Trophoblast cell (in vitro differentiated cells and primary cell): Measurements from ENCODE around the gene TINAGL1.

Source experiments
- DNase-seq, 2 donors: peaks; one replicate each; pipeline ENCODE4 v3.0.0-alpha.2; 2016
- H2AFZ ChIP-seq: 2 replicates; pipeline ENCODE4 v1.6.1; 2013; ENCODE audit warnings: low read length, moderate library complexity, mild to moderate bottlenecking; ENCODE audit not compliant: insufficient read depth, poor library complexity
- H2AK5ac ChIP-seq: 2 replicates; pipeline ENCODE4 v1.6.1; 2013; ENCODE audit warnings: mild to moderate bottlenecking, low read length
- H2BK120ac ChIP-seq: 2 replicates; pipeline ENCODE4 v1.6.1; 2013; ENCODE audit warnings: low read length, mild to moderate bottlenecking, moderate library complexity; ENCODE audit not compliant: insufficient read depth, poor library complexity
- H2BK12ac ChIP-seq: 2 replicates; pipeline ENCODE4 v1.6.1; 2013; ENCODE audit warnings: mild to moderate bottlenecking, low read length, moderate library complexity
- H2BK5ac ChIP-seq: 2 replicates; pipeline ENCODE4 v1.6.1; 2013; ENCODE audit warnings: low read length, low read depth, moderate library complexity, mild to moderate bottlenecking; ENCODE audit not compliant: poor library complexity
- H3K14ac ChIP-seq: 2 replicates; pipeline ENCODE4 v1.6.1; 2013; ENCODE audit warnings: mild to moderate bottlenecking, low read length
- H3K18ac ChIP-seq: 2 replicates; pipeline ENCODE4 v1.6.1; 2013; ENCODE audit warnings: mild to moderate bottlenecking, low read length
- H3K23ac ChIP-seq: 2 replicates; pipeline ENCODE4 v1.6.1; 2013; ENCODE audit warnings: low read length
- H3K27ac ChIP-seq: 2 replicates; pipeline ENCODE4 v1.5.1; 2013; ENCODE audit warnings: low read depth, mild to moderate bottlenecking, inconsistent platforms, low read length, moderate library complexity
- H3K27me3 ChIP-seq: 2 replicates; pipeline ENCODE4 v1.6.1; 2013; ENCODE audit warnings: inconsistent platforms, mild to moderate bottlenecking, low read length, moderate library complexity; ENCODE audit not compliant: insufficient read depth
- H3K36me3 ChIP-seq, 2 experiments: 1 replicate in 1 of 2; 2 replicates in 1 of 2; pipeline ENCODE4 v1.6.1; 2013; ENCODE audit warnings: low read length in 2 of 2, mild to moderate bottlenecking in 2 of 2, moderate library complexity in 1 of 2; ENCODE audit not compliant: insufficient read depth in 2 of 2, control insufficient read depth in 1 of 2
- H3K4ac ChIP-seq: 2 replicates; pipeline ENCODE4 v1.6.1; 2013; ENCODE audit warnings: low read depth, mild to moderate bottlenecking, low read length, moderate library complexity
- H3K4me1 ChIP-seq, 2 experiments: 1 replicate in 1 of 2; 2 replicates in 1 of 2; pipeline ENCODE4 v1.6.1; 2013; ENCODE audit warnings: low read length in 2 of 2, mild to moderate bottlenecking in 2 of 2, moderate library complexity in 1 of 2; ENCODE audit not compliant: insufficient read depth in 2 of 2, control insufficient read depth in 1 of 2
- H3K4me2 ChIP-seq: 2 replicates; pipeline ENCODE4 v1.6.1; 2013; ENCODE audit warnings: inconsistent platforms, mild to moderate bottlenecking, low read length, moderate library complexity
- H3K4me3 ChIP-seq: 2 replicates; pipeline ENCODE4 v1.5.1; 2013; ENCODE audit warnings: mild to moderate bottlenecking, low read depth, low read length, inconsistent platforms
- H3K79me1 ChIP-seq: one replicate; pipeline ENCODE4 v1.6.1; 2013; ENCODE audit warnings: low read length
- H3K79me2 ChIP-seq: 2 replicates; pipeline ENCODE4 v1.6.1; 2013; ENCODE audit warnings: low read length, mild to moderate bottlenecking; ENCODE audit not compliant: control insufficient read depth, insufficient read depth, poor library complexity
- H3K9ac ChIP-seq: 2 replicates; pipeline ENCODE4 v1.6.1; 2013; ENCODE audit warnings: mild to moderate bottlenecking, low read length
- H3K9me3 ChIP-seq: 2 replicates; pipeline ENCODE4 v1.6.1; 2013; ENCODE audit warnings: low read depth, mild to moderate bottlenecking, control low read depth, inconsistent platforms, low read length; ENCODE audit not compliant: insufficient read depth
- H4K12ac ChIP-seq: 2 replicates; pipeline ENCODE4 v1.6.1; 2013; ENCODE audit warnings: low read depth, mild to moderate bottlenecking, low read length, moderate library complexity
- H4K8ac ChIP-seq: 2 replicates; pipeline ENCODE4 v1.6.1; 2013; ENCODE audit warnings: low read depth, mild to moderate bottlenecking, low read length, moderate library complexity
- H4K91ac ChIP-seq: one replicate; pipeline ENCODE4 v1.6.1; 2013; ENCODE audit warnings: low read depth, mild to moderate bottlenecking, low read length, moderate library complexity
- WGBS: extraction: QIAGEN DNeasy Blood & Tissue Kit; methylation state at CpG from one replicate; pipeline ENCODE4 v1.1.7; 2013; ENCODE audit warnings: missing lambda C conversion rate; ENCODE audit not compliant: insufficient read length, insufficient coverage; ENCODE audit errors: extremely low coverage; 5-methylcytosine and 5-hydroxymethylcytosine counted together

The TINAGL1 gene

GRCh38 chr1:31562707-31563360 lies 13.5 kb upstream of the TINAGL1 start:
- H2BK5ac ChIP-seq = peak overlapping the region; percentile 98
- H3K4me2 ChIP-seq = peak overlapping the region; percentile 39
- peak overlapping the region; percentile 53 for H3K14ac ChIP-seq
- H3K18ac ChIP-seq = no peak overlapping the region
- no peak overlapping the region for H2BK12ac ChIP-seq
- H3K23ac ChIP-seq = no peak overlapping the region
- H3K9ac ChIP-seq = no peak overlapping the region
- no peak overlapping the region for H2AK5ac ChIP-seq
- H3K79me1 ChIP-seq = peaks cover 22% of the 10 kb centered on the region
- no peak overlapping the region for H3K4ac ChIP-seq
- no peak overlapping the region for H2AFZ ChIP-seq
- no peak overlapping the region for H3K4me3 ChIP-seq
- H3K36me3 ChIP-seq = peaks cover 0 to 3% of the 10 kb centered on the region in 2 experiments
- H3K4me1 ChIP-seq = peaks cover 15 to 20% of the 10 kb centered on the region in 2 experiments
- peak overlapping the region; percentile 98 for H2BK120ac ChIP-seq
- peaks cover 3% of the 10 kb centered on the region for H3K9me3 ChIP-seq
- H3K27me3 ChIP-seq = no peaks in the 10 kb centered on the region
- peak overlapping the region; percentile 98 for H4K91ac ChIP-seq
- peaks cover 4% of the 10 kb centered on the region for H3K79me2 ChIP-seq
- H3K27ac ChIP-seq = peak overlapping the region; percentile 96
- H4K8ac ChIP-seq = no peak overlapping the region
- DNase-seq = peak; percentile 93 to 94
- no CpG with 5 or more reads among the region's 3 CpGs for WGBS
- no peak overlapping the region for H4K12ac ChIP-seq

DNA sequence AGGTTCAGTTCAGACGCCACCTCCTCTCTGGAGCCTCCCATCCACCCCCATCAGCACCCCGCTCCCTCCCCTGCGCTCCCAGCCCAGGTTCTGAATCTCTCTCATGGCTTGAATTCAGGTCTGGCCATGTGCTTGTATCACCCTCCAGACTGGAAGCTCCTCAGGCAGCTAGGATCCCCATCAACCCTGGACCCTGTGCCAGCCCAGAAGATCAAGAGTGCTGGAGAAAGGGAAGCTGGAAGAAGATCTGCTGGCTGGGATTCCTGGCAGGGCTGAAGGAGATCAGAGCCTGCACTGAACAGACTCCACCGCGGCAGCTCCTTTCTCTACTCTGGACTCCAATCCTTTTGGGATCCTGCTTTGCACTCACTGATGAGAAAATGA lies 11.7 kb upstream of the TINAGL1 start:
- WGBS = no CpG with 5 or more reads among the region's 5 CpGs
- peak overlapping the region; percentile 33 for H3K14ac ChIP-seq

GRCh38 chr1:31567956-31568570 lies 8.3 kb upstream of the TINAGL1 start:
- H3K23ac ChIP-seq = no peak overlapping the region
- H3K27ac ChIP-seq = no peak overlapping the region
- H3K27me3 ChIP-seq = no peaks in the 10 kb centered on the region
- H3K18ac ChIP-seq = no peak overlapping the region
- H2BK5ac ChIP-seq = peak overlapping the region; percentile 32
- no peaks in the 10 kb centered on the region for H3K9me3 ChIP-seq
- peak overlapping the region; percentile 11 for H3K14ac ChIP-seq
- H3K4me1 ChIP-seq = peaks cover 42 to 51% of the 10 kb centered on the region in 2 experiments
- no peak overlapping the region for H3K9ac ChIP-seq
- no peak overlapping the region for H4K8ac ChIP-seq
- peak overlapping the region; percentile 35 for H2BK120ac ChIP-seq
- H3K79me1 ChIP-seq = peaks cover 49% of the 10 kb centered on the region
- H4K91ac ChIP-seq = peak overlapping the region; percentile 75
- no peak overlapping the region for H2AFZ ChIP-seq
- peak overlapping the region; percentile 96 for H2BK12ac ChIP-seq
- H2AK5ac ChIP-seq = peak overlapping the region; percentile 47
- no peak overlapping the region for H3K4me2 ChIP-seq
- H3K36me3 ChIP-seq = no peaks in the 10 kb centered on the region
- WGBS = no CpG with 5 or more reads among the region's 10 CpGs
- H4K12ac ChIP-seq = no peak overlapping the region
- peaks cover 13% of the 10 kb centered on the region for H3K79me2 ChIP-seq
- peak; percentile 65 to 83 for DNase-seq
- H3K4ac ChIP-seq = peak overlapping the region; percentile 40
- no peak overlapping the region for H3K4me3 ChIP-seq

More for the DNA sequence above, 11.7 kb upstream of the TINAGL1 start:
- no peak overlapping the region for H3K4me2 ChIP-seq
- no peak overlapping the region for H3K4me3 ChIP-seq
- H3K4ac ChIP-seq = peak overlapping the region; percentile 78
- peaks cover 34% of the 10 kb centered on the region for H3K79me1 ChIP-seq
- peak overlapping the region; percentile 99 for H2BK12ac ChIP-seq
- H3K27ac ChIP-seq = peak overlapping the region; percentile 44
- peaks cover 3% of the 10 kb centered on the region for H3K9me3 ChIP-seq
- no peaks in the 10 kb centered on the region for H3K27me3 ChIP-seq
- DNase-seq = no peak
- H4K91ac ChIP-seq = peak overlapping the region; percentile 98
- peaks cover 25 to 34% of the 10 kb centered on the region in 2 experiments for H3K4me1 ChIP-seq
- H2AFZ ChIP-seq = peak overlapping the region; percentile 43
- peak overlapping the region; percentile 83 for H4K8ac ChIP-seq
- no peaks in the 10 kb centered on the region for H3K36me3 ChIP-seq
- peak overlapping the region; percentile 70 for H2BK120ac ChIP-seq
- H2AK5ac ChIP-seq = peak overlapping the region; percentile 61
- H3K23ac ChIP-seq = no peak overlapping the region
- peak overlapping the region; percentile 39 for H2BK5ac ChIP-seq
- H4K12ac ChIP-seq = peak overlapping the region; percentile 0
- H3K18ac ChIP-seq = peak overlapping the region; percentile 13
- H3K9ac ChIP-seq = no peak overlapping the region
- H3K79me2 ChIP-seq = peaks cover 4% of the 10 kb centered on the region

GRCh38 chr1:31568895-31569595 lies 7.3 kb upstream of the TINAGL1 start:
- H2AFZ ChIP-seq = peak overlapping the region; percentile 11
- peak overlapping the region; percentile 76 for H3K14ac ChIP-seq
- H3K9me3 ChIP-seq = no peaks in the 10 kb centered on the region
- no peak overlapping the region for H4K12ac ChIP-seq
- H2BK12ac ChIP-seq = peak overlapping the region; percentile 96
- H2BK5ac ChIP-seq = no peak overlapping the region
- no peaks in the 10 kb centered on the region for H3K36me3 ChIP-seq
- peak overlapping the region; percentile 75 for H4K91ac ChIP-seq
- H3K79me2 ChIP-seq = peaks cover 15% of the 10 kb centered on the region
- peak overlapping the region; percentile 76 for H3K18ac ChIP-seq
- H3K4ac ChIP-seq = peak overlapping the region; percentile 1
- no peak overlapping the region for H3K4me3 ChIP-seq
- no CpG with 5 or more reads among the region's 11 CpGs for WGBS
- H3K79me1 ChIP-seq = peaks cover 46% of the 10 kb centered on the region
- H4K8ac ChIP-seq = peak overlapping the region; percentile 3
- no peak overlapping the region for H3K27ac ChIP-seq
- H3K4me1 ChIP-seq = peaks cover 39 to 47% of the 10 kb centered on the region in 2 experiments
- H3K27me3 ChIP-seq = no peaks in the 10 kb centered on the region
- DNase-seq = no peak
- peak overlapping the region; percentile 84 for H2AK5ac ChIP-seq
- peak overlapping the region; percentile 35 for H2BK120ac ChIP-seq
- H3K4me2 ChIP-seq = no peak overlapping the region
- no peak overlapping the region for H3K9ac ChIP-seq
- no peak overlapping the region for H3K23ac ChIP-seq
